ENCODE data around the gene PLP2. TPM values are rescaled to one million over a fixed set of nuclear protein-coding genes. Genes with fewer than 3 reads are reported as not detected.
"Not testable (repeated sequence)": the region's sequence is repeated elsewhere in the genome, so short reads cannot be mapped to it uniquely, and the experiment has no call there.

The PLP2 gene
- total and polyA plus RNA-seq, 3 donors from 2014 or later, result 19.0 to 61.6 (median 21.4) TPM

- no peaks in the 10 kb centered on the region for H3K36me3 ChIP-seq (ENCODE audit: low read depth, missing control alignments)
Observed at GRCh38 chrX:49147936-49148335, 23.8 kb upstream of the PLP2 start.

GRCh38 chrX:49148390-49149100 is 23.2 kb upstream of the PLP2 start:
- H3K27me3 ChIP-seq; DNase-seq; H3K27ac ChIP-seq; H3K4me3 ChIP-seq; H3K4me1 ChIP-seq; H3K36me3 ChIP-seq (ENCODE audit: low read depth, missing control alignments); H3K9me3 ChIP-seq; intact Hi-C loops (cut with DNase I; ENCODE audit: low total_unique reads): not testable (repeated sequence)
- WGBS, 2 donors, result 70 to 89% methylated on average over 4 to 21 of the region's 21 CpGs

More at GRCh38 chrX:49147936-49148335, 23.8 kb upstream of the PLP2 start:
- intact Hi-C loops (cut with DNase I; ENCODE audit: low total_unique reads), result no loop called here
- no peaks in the 10 kb centered on the region for H3K4me1 ChIP-seq
- WGBS, 2 donors, result 92 to 93% methylated on average over 3 to 11 of the region's 13 CpGs
- TF ChIP-seq POLR2A (IDR thresholded peaks at IDR 0.05) (no peak), CTCF (IDR thresholded peaks at IDR 0.05) (no peak)
- DNase-seq, result no peak
- no peak overlapping the region for H3K27ac ChIP-seq
- no peaks in the 10 kb centered on the region for H3K9me3 ChIP-seq
- H3K27me3 ChIP-seq, result no peaks in the 10 kb centered on the region
- no peak overlapping the region for H3K4me3 ChIP-seq

- H3K27ac ChIP-seq; H3K4me3 ChIP-seq; H3K27me3 ChIP-seq; DNase-seq; intact Hi-C loops (cut with DNase I; ENCODE audit: low total_unique reads); H3K4me1 ChIP-seq; H3K36me3 ChIP-seq (ENCODE audit: low read depth, missing control alignments); H3K9me3 ChIP-seq: not testable (repeated sequence)
- WGBS, 2 donors, result 95 to 96% methylated on average over 4 to 14 of the region's 14 CpGs
Observed at GRCh38 chrX:49149291-49149690, 22.4 kb upstream of the PLP2 start.

GRCh38 chrX:49153467-49153866 is 18.2 kb upstream of the PLP2 start:
- 92 to 100% methylated on average over 1 of the region's 1 CpG for WGBS, 2 donors
- H3K27me3 ChIP-seq, result no peaks in the 10 kb centered on the region
- H3K4me1 ChIP-seq, result no peaks in the 10 kb centered on the region
- TF ChIP-seq CTCF (IDR thresholded peaks at IDR 0.05) (no peak), POLR2A (IDR thresholded peaks at IDR 0.05) (no peak)
- H3K27ac ChIP-seq, result no peak overlapping the region
- DNase-seq, result no peak
- H3K36me3 ChIP-seq (ENCODE audit: low read depth, missing control alignments), result no peaks in the 10 kb centered on the region
- intact Hi-C loops (cut with DNase I; ENCODE audit: low total_unique reads), result no loop called here
- no peak overlapping the region for H3K4me3 ChIP-seq
- no peaks in the 10 kb centered on the region for H3K9me3 ChIP-seq

GRCh38 chrX:49155243-49155899 is 16.3 kb upstream of the PLP2 start:
- Histone ChIP-seq H3K4me3 (peak overlapping the region; percentile 41 to 63), H3K27me3 (no peaks in the 10 kb centered on the region), H3K4me1 (no peaks in the 10 kb centered on the region), H3K9me3 (no peaks in the 10 kb centered on the region), H3K27ac (peak overlapping the region; percentile 86 to 91), H3K36me3 (ENCODE audit: low read depth, missing control alignments) (no peaks in the 10 kb centered on the region)
- no peak for TF ChIP-seq POLR2A (IDR thresholded peaks at IDR 0.05)
- peak; percentile 38 for DNase-seq
- 8% methylated on average over 18 of the region's 18 CpGs for WGBS, 2 donors
- intact Hi-C loops (cut with DNase I; ENCODE audit: low total_unique reads), result no loop called here

- intact Hi-C loops (cut with DNase I; ENCODE audit: low total_unique reads), result no loop called here
- Histone ChIP-seq H3K27ac (peak overlapping the region; percentile 86 to 91), H3K9me3 (no peaks in the 10 kb centered on the region), H3K36me3 (ENCODE audit: low read depth, missing control alignments) (no peaks in the 10 kb centered on the region), H3K4me1 (no peaks in the 10 kb centered on the region), H3K4me3 (peak overlapping the region; percentile 41 to 63), H3K27me3 (no peaks in the 10 kb centered on the region)
- TF ChIP-seq CTCF (IDR thresholded peaks at IDR 0.05) (peak; percentile 63 to 86 (median 81)), POLR2A (IDR thresholded peaks at IDR 0.05) (no peak)
- peak; percentile 86 for DNase-seq
- 2 to 4% methylated on average over 8 to 32 of the region's 65 CpGs for WGBS, 2 donors
Observed at GRCh38 chrX:49155900-49156837, 15.5 kb upstream of the PLP2 start.
